SU-DHL-6 (cell line): ENCODE data around the gene PDLIM4.

ENCODE experiments used
- H2AFZ ChIP-seq: fragments of 200-600 bp; sonication (generic); 2 replicates; pipeline ENCODE4 v1.6.1; 2014; ENCODE audit warnings: low read depth, mild to moderate bottlenecking, moderate library complexity, mixed read lengths, antibody characterized with exemption, low read length; ENCODE audit not compliant: severe bottlenecking
- H3F3A ChIP-seq: fragments of 200-600 bp; shearing (Covaris generic); 2 replicates; pipeline ENCODE4 v1.6.0; 2016; ENCODE audit warnings: antibody characterized with exemption, mild to moderate bottlenecking; ENCODE audit not compliant: insufficient read depth
- H3K27ac ChIP-seq: fragments of 200-600 bp; sonication (generic); 2 replicates; pipeline ENCODE4 v1.5.1; 2016; ENCODE audit warnings: low read depth, mild to moderate bottlenecking, low read length, moderate library complexity, mixed read lengths
- H3K27me3 ChIP-seq: fragments of 200-600 bp; sonication (generic), shearing (Covaris generic); 2 replicates; pipeline ENCODE4 v1.6.0; 2014; ENCODE audit warnings: mild to moderate bottlenecking, low read length
- H3K36me3 ChIP-seq: fragments of 200-600 bp; sonication (generic); 2 replicates; pipeline ENCODE4 v1.6.1; 2014; ENCODE audit warnings: mild to moderate bottlenecking, low read length, mixed read lengths
- H3K4me2 ChIP-seq: fragments of 300-600, 200-600 bp; shearing (Covaris generic), sonication (generic); 2 replicates; pipeline ENCODE4 v1.6.0; 2014; ENCODE audit warnings: low read length, low read depth, mild to moderate bottlenecking; ENCODE audit not compliant: poor library complexity, severe bottlenecking
- H3K4me3 ChIP-seq: fragments of 200-600 bp; sonication (generic); 2 replicates; pipeline ENCODE4 v1.5.1; 2014; ENCODE audit warnings: antibody characterized with exemption, low read length, mild to moderate bottlenecking, mixed read lengths; ENCODE audit not compliant: insufficient read depth, poor library complexity, severe bottlenecking
- H3K79me2 ChIP-seq: fragments of 200-600 bp; sonication (generic); 2 replicates; pipeline ENCODE4 v1.6.1; 2014; ENCODE audit warnings: mild to moderate bottlenecking, low read length, moderate library complexity; ENCODE audit not compliant: insufficient read depth
- H3K9ac ChIP-seq: fragments of 200-600 bp; sonication (generic); 2 replicates; pipeline ENCODE4 v1.7.0; 2014; ENCODE audit warnings: mild to moderate bottlenecking, low read length
- H3K9me2 ChIP-seq: fragments of 200-600 bp; sonication (generic); replicated peaks from 2 replicates; pipeline ENCODE4 v1.6.1; 2014; ENCODE audit warnings: low read length; ENCODE audit not compliant: insufficient read depth
- H3K9me3 ChIP-seq: fragments of 200-600 bp; sonication (generic); 2 replicates; pipeline ENCODE4 v1.6.1; 2014; ENCODE audit warnings: low read length, mixed read lengths; ENCODE audit not compliant: insufficient read depth
- H4K20me1 ChIP-seq: fragments of 200-600 bp; sonication (generic); 2 replicates; pipeline ENCODE4 v1.6.1; 2014; ENCODE audit warnings: low read depth, mild to moderate bottlenecking, antibody characterized with exemption, low read length, moderate library complexity, mixed read lengths
- EZH2phosphoT487 ChIP-seq: fragments of 200-600 bp; sonication (generic), shearing (Covaris generic); conservative IDR thresholded peaks from 2 replicates; pipeline ENCODE4 v1.6.1; 2018; ENCODE audit warnings: mild to moderate bottlenecking, antibody characterized with exemption, low read length, moderate library complexity, mixed read lengths
- TF ChIP-seq, protein P1 (sequence below): fragments of 200-600 bp; sonication (generic); IDR thresholded peaks from one replicate; pipeline ENCODE4 v1.5.1; 2017; ENCODE audit warnings: antibody characterized with exemption, mild to moderate bottlenecking, low read length, moderate library complexity; ENCODE audit not compliant: insufficient read depth, poor library complexity, severe bottlenecking

The PDLIM4 gene

DNA sequence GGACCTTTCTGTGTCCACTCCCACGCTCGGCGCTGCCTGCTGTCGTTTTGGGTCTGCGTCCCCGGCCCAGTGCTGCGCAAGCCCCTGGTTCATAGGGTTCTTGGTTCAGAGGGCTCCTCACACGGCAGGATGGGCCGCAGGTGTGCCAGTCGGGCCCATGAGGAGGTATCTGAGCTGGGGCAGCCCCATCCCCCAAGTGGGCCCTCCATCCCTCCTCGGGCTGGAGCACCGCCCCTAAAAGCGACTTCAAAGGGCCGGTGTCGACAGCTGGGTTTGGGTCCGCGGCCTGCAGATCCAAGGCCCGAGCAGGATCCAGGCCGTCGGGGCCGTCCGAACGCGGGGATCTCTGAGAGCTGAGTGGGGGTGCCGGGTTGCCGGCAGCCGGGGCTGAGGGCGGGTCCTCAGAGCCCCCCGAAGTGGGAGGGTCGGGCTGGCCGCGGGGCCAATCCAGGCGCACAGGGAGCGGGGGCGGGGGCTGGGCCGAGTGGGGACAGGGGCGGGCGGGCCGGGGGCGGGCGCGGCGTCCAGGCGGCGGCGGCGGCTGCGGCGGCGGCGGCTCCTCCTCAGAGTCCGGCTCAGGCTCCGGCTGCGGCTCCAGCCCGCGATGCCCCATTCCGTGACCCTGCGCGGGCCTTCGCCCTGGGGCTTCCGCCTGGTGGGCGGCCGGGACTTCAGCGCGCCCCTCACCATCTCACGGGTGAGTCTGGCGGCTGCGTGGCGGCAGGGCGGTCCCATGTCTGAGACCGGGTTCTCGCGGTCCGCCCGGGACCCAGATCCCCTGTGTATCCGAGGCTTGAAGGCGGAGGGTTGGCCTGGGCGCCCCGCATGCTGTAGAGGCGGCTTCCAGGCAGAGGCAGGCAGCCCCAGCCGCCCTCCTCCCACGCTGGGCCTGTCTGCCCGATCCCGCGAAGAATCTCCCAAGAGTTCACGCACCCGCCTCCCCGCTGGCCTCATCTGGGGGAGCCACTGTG is at the start of gene PDLIM4:
TSS of gene PDLIM4 (plus strand) at position 566 of the 971 bp plus-strand sequence. CDS start at position 605, 39 bp downstream.
- Histone ChIP-seq H3K36me3 (no peaks in the 10 kb centered on the region), H3F3A (no peaks in the 10 kb centered on the region), H3K9me3 (no peaks in the 10 kb centered on the region), H4K20me1 (no peaks in the 10 kb centered on the region), H3K27ac (no peak within 1 kb of the TSS), H3K4me2 (no peak within 1 kb of the TSS), H3K9ac (no peak within 1 kb of the TSS), H2AFZ (no peak within 1 kb of the TSS), H3K27me3 (no peaks in the 10 kb centered on the region), H3K9me2 (no peaks in the 10 kb centered on the region), H3K4me3 (no peak within 1 kb of the TSS), H3K79me2 (no peaks in the 10 kb centered on the region)
- TF ChIP-seq, protein P1, sequence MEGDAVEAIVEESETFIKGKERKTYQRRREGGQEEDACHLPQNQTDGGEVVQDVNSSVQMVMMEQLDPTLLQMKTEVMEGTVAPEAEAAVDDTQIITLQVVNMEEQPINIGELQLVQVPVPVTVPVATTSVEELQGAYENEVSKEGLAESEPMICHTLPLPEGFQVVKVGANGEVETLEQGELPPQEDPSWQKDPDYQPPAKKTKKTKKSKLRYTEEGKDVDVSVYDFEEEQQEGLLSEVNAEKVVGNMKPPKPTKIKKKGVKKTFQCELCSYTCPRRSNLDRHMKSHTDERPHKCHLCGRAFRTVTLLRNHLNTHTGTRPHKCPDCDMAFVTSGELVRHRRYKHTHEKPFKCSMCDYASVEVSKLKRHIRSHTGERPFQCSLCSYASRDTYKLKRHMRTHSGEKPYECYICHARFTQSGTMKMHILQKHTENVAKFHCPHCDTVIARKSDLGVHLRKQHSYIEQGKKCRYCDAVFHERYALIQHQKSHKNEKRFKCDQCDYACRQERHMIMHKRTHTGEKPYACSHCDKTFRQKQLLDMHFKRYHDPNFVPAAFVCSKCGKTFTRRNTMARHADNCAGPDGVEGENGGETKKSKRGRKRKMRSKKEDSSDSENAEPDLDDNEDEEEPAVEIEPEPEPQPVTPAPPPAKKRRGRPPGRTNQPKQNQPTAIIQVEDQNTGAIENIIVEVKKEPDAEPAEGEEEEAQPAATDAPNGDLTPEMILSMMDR = no peak
- no peak for TF ChIP-seq EZH2phosphoT487

DNA sequence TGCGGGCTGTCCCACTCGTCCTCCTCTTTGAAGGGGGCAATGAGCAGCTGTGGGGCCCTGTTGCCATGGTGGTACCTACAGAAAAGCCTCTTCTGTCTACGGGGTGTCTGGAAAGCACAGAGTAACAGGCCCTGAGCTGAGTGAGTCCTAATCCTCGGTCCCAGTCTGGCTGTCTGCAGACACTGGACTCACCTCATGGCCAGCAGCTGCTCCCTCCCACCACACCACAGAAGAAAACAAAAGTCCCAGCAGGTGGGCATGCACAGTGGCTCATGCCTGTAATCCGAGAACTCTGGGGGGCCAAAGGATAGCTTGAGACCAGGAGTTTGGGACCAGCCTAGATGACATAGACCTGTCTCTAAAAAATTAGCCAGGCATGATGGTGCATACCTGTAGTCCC is 49.7 kb upstream of the PDLIM4 start:
- Histone ChIP-seq H3K9me2 (no peaks in the 10 kb centered on the region), H3K4me2 (no peak overlapping the region), H3K4me3 (no peak overlapping the region), H3K9ac (no peak overlapping the region), H2AFZ (no peak overlapping the region), H3K9me3 (no peaks in the 10 kb centered on the region), H3F3A (no peaks in the 10 kb centered on the region), H3K79me2 (no peaks in the 10 kb centered on the region), H3K27me3 (peaks cover 3% of the 10 kb centered on the region; the same call in 1 of the 2 replicates), H3K27ac (no peak overlapping the region), H4K20me1 (no peaks in the 10 kb centered on the region), H3K36me3 (no peaks in the 10 kb centered on the region)
- TF ChIP-seq, protein P1 = no peak
- TF ChIP-seq EZH2phosphoT487 = no peak

- H3K4me2 ChIP-seq = no peak overlapping the region
Measured at GRCh38 chr5:132209131-132209530, 48.4 kb upstream of the PDLIM4 start.

More at GRCh38 chr5:132209131-132209530, 48.4 kb upstream of the PDLIM4 start:
- no peaks in the 10 kb centered on the region for H3K9me3 ChIP-seq
- H3K36me3 ChIP-seq = no peaks in the 10 kb centered on the region
- H3K9ac ChIP-seq = no peak overlapping the region
- H4K20me1 ChIP-seq = no peaks in the 10 kb centered on the region
- TF ChIP-seq, protein P1 = no peak
- no peak for TF ChIP-seq EZH2phosphoT487
- no peak overlapping the region for H3K4me3 ChIP-seq
- no peak overlapping the region for H3K27ac ChIP-seq
- H3K79me2 ChIP-seq = no peaks in the 10 kb centered on the region
- peaks cover 3% of the 10 kb centered on the region; the same call in 1 of the 2 replicates for H3K27me3 ChIP-seq
- no peak overlapping the region for H2AFZ ChIP-seq
- no peaks in the 10 kb centered on the region for H3F3A ChIP-seq
- H3K9me2 ChIP-seq = no peaks in the 10 kb centered on the region
